Epithelial cell of esophagus (primary cell): ENCODE measurements around the gene STK32B.

Experiments used
- DNase-seq: peaks from one replicate; pipeline ENCODE4 v3.0.0; 2010; ENCODE audit warnings: low read depth
- H3K4me3 ChIP-seq: 2 replicates; pipeline ENCODE4 v1.5.1; 2011; ENCODE audit warnings: mild to moderate bottlenecking, low read length, control low read depth
- CTCF ChIP-seq: IDR thresholded peaks from 2 replicates; pipeline ENCODE4 v1.5.1; 2011; ENCODE audit warnings: low read depth, mild to moderate bottlenecking, low read length, control low read depth, inconsistent platforms; ENCODE audit not compliant: insufficient read depth; ENCODE audit errors: missing control alignments

The STK32B gene

GRCh38 chr4:5539584-5539983 lies 488.3 kb downstream of the STK32B start:
- no peak for TF ChIP-seq CTCF
- H3K4me3 ChIP-seq = no peak overlapping the region
- no peak for DNase-seq

DNA sequence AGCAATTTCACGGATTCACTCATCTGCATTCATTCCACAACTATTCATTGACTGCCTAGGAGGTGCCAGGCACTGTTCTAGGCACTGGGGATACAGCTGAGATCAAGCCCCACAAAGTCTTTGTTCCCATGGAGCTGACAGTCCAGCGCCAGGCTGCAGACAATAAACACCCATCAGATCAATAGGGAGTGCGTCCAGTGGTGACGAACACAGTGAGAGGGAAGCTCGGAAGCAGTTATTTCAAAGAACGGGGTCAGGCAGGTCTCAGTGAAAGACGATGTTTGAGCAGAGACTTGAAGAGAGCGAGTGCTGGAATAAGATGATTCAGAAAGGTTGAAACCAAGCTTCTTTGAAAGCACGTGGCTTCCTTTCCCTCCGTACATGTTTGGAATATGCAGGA lies 489.9 kb downstream of the STK32B start:
- DNase-seq = no peak
- H3K4me3 ChIP-seq = no peak overlapping the region
- TF ChIP-seq CTCF = no peak

DNA sequence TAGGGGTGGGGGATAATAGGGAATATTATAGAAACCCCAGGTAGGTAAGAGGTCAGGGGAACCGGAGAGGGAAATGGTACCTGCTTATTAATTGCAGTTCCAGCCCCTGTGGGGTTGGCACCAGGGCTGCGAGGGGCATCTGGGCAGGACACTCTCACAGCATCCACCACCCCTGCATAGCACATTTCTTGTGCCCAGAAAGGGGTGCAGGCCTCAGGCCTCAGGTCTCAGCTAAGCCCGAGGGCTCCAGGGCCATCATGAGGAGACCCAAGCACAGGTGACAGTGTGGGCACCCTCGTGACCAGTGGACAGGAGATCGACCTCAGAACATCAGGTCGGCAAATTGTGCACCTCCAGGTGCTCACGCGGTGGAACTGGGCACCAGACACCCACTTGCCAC lies 492.4 kb downstream of the STK32B start:
- DNase-seq = no peak
- TF ChIP-seq CTCF = no peak
- H3K4me3 ChIP-seq = no peak overlapping the region

- no peak overlapping the region for H3K4me3 ChIP-seq
- no peak for TF ChIP-seq CTCF
- DNase-seq = no peak
Measured at GRCh38 chr4:5544762-5545161, 493.5 kb downstream of the STK32B start.

DNA sequence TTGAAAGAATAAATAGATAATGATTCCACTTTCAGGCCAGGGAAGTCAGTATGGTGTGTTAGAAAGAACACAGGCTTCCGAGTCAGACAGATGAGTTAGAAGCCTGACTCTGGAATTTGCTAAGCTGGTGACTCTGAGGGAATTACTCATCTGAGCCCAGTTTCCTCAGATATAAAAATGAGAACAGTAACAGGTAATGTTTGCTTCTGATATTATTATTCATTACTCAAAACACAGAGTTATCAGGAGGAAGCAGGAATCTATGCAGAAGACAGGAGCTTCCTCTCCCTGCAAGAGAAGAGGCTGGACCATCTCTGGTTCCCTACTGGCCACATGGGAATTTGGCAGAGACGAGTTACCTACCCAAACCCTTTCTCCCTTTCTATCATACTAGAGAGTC lies 494.0 kb downstream of the STK32B start:
- no peak overlapping the region for H3K4me3 ChIP-seq
- peak; percentile 18 for DNase-seq
- no peak for TF ChIP-seq CTCF

- no peak for DNase-seq
- TF ChIP-seq CTCF = no peak
- H3K4me3 ChIP-seq = no peak overlapping the region
Measured at GRCh38 chr4:5547651-5548249, 496.5 kb downstream of the STK32B start.
